Muscle layer of colon (tissue), 2 donors: ENCODE data around the gene CRKL.
A peak's percentile ranks its signal among the peaks of the same experiment; 100 is the strongest.
"Not testable (repeated sequence)": the region's sequence is repeated elsewhere in the genome, so short reads cannot be mapped to it uniquely, and the experiment has no call there.

Experiments
- H3K27ac ChIP-seq: one replicate; pipeline ENCODE4 v1.7.0; 2013; ENCODE audit warnings: low read depth, mild to moderate bottlenecking, low read length, moderate library complexity
- H3K27me3 ChIP-seq, 2 donors: one replicate each; pipeline ENCODE4 v1.7.0; 2013; ENCODE audit warnings: low read length in 2 of 2, mild to moderate bottlenecking in 2 of 2; ENCODE audit not compliant: insufficient read depth in 2 of 2, control insufficient read depth in 1 of 2
- H3K36me3 ChIP-seq: one replicate; pipeline ENCODE4 v1.7.0; 2013; ENCODE audit warnings: mild to moderate bottlenecking, low read length; ENCODE audit not compliant: insufficient read depth
- H3K4me1 ChIP-seq: one replicate; pipeline ENCODE4 v1.7.0; 2013; ENCODE audit warnings: mild to moderate bottlenecking, low read length; ENCODE audit not compliant: insufficient read depth
- H3K4me3 ChIP-seq, 2 donors: one replicate each; pipeline ENCODE4 v1.7.0; 2013; ENCODE audit warnings: low read length in 2 of 2, low read depth in 1 of 2, mild to moderate bottlenecking in 1 of 2, moderate library complexity in 1 of 2
- H3K9ac ChIP-seq: one replicate; pipeline ENCODE4 v1.7.0; 2013; ENCODE audit warnings: low read length
- H3K9me3 ChIP-seq: one replicate; pipeline ENCODE4 v1.7.0; 2013; ENCODE audit warnings: mild to moderate bottlenecking, low read length
- donor health status: abdominal sarcoma.
- donor health status: Adenocarcinoma of cecum.

CRKL gene

GRCh38 chr22:20885017-20885556, 32.1 kb upstream of the CRKL start:
- Histone ChIP-seq H3K4me1 (peaks cover 6% of the 10 kb centered on the region), H3K4me3 (no peak overlapping the region), H3K27me3 (no peaks in the 10 kb centered on the region), H3K36me3 (peaks cover 42% of the 10 kb centered on the region), H3K9ac (no peak overlapping the region), H3K27ac (no peak overlapping the region), H3K9me3 (no peaks in the 10 kb centered on the region)

GRCh38 chr22:20885557-20886323, 31.5 kb upstream of the CRKL start:
- H3K9ac ChIP-seq = no peak overlapping the region
- H3K4me1 ChIP-seq = peaks cover 6% of the 10 kb centered on the region
- H3K27ac ChIP-seq = peak overlapping the region; percentile 32
- H3K27me3 ChIP-seq = no peaks in the 10 kb centered on the region
- peaks cover 42% of the 10 kb centered on the region for H3K36me3 ChIP-seq
- H3K4me3 ChIP-seq = no peak overlapping the region
- no peaks in the 10 kb centered on the region for H3K9me3 ChIP-seq

DNA sequence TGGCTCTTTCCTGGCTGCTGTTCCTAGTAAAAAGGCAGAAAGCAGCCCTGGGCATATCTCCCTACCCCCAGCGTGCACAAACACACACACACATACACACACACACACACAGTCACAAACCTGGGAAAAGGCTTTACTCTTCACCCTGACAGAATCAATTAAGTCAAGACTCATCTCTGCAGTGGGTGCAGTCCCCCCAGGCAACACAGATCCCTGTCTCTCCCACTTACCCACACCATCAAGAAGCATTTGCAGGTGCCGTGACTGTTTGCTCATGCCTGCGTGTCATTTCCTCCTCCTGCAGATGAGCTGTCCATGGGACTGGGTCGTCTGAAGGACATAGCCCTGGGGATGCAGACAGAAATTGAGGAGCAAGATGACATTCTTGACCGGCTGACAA, 29.8 kb upstream of the CRKL start:
- no peaks in the 10 kb centered on the region for H3K9me3 ChIP-seq
- peaks cover 6% of the 10 kb centered on the region for H3K4me1 ChIP-seq
- H3K9ac ChIP-seq = no peak overlapping the region
- H3K4me3 ChIP-seq = no peak overlapping the region
- H3K27me3 ChIP-seq = no peaks in the 10 kb centered on the region
- no peak overlapping the region for H3K27ac ChIP-seq
- H3K36me3 ChIP-seq = peaks cover 34% of the 10 kb centered on the region

GRCh38 chr22:20889025-20889704, 28.0 kb upstream of the CRKL start:
- H3K27ac ChIP-seq = no peak overlapping the region
- H3K36me3 ChIP-seq = peaks cover 18% of the 10 kb centered on the region

DNA sequence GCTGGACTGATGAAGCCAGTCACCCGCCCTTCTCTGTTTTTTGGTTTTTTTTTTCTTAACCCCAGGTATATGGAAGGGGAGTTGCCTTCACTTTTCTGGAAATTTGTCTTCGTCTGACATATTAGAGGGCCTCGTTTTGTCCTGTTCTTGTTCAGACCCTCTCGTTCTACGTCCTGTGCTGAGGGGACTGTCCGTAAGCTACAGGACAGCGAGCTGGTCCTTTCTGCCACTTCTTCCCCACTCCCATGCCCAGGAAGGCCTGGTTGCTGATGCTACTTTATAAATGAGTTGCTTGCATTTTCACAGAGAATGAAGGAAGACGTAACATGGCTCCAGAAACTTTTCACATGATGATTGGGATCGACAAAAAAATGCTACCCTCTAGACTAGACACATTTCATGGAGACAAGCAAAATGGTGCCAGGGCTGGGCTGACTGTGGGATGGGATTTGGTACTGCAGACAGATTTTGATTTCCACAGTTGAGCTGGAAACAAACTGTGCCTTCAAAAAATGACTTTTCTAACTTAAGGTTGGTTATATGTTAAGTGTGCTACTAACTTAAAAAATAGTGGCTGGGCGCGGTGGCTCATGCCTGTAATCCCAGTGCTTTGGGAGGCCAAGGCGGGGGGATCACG, 27.2 kb upstream of the CRKL start:
- Histone ChIP-seq H3K27me3 (no peaks in the 10 kb centered on the region), H3K9me3 (no peaks in the 10 kb centered on the region), H3K4me1 (peaks cover 6% of the 10 kb centered on the region), H3K4me3 (no peak overlapping the region), H3K36me3 (peaks cover 14% of the 10 kb centered on the region), H3K27ac (no peak overlapping the region), H3K9ac (no peak overlapping the region)

More at GRCh38 chr22:20889025-20889704, 28.0 kb upstream of the CRKL start:
- Histone ChIP-seq H3K4me1 (peaks cover 6% of the 10 kb centered on the region), H3K9me3 (no peaks in the 10 kb centered on the region), H3K27me3 (no peaks in the 10 kb centered on the region), H3K4me3 (no peak overlapping the region), H3K9ac (no peak overlapping the region)

DNA sequence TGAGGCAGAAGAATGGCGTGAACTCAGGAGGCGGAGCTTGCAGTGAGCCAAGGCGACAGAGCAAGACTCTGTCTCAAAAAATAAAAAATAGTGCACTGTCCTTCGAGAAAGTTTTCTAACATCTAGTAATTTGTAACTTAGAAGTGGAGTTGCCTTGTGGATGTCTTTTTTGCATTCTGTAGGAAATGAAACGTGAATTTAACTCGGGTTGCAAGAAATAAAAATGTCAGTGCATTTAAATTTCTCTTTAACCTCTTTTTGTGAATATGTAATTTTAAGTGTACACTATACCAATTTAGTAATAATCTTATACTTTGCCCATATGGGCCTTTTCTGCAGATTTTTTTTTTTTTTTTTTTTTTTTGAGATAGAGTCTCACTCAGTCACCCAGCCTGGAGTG, 26.2 kb upstream of the CRKL start:
- Histone ChIP-seq H3K4me3 (no peak overlapping the region), H3K36me3 (peaks cover 14% of the 10 kb centered on the region), H3K27me3 (no peaks in the 10 kb centered on the region), H3K9ac (no peak overlapping the region), H3K27ac (no peak overlapping the region), H3K9me3 (no peaks in the 10 kb centered on the region), H3K4me1 (no peaks in the 10 kb centered on the region)

GRCh38 chr22:20897737-20898136, 19.5 kb upstream of the CRKL start:
- H3K27ac ChIP-seq, H3K9me3 ChIP-seq, H3K9ac ChIP-seq, H3K36me3 ChIP-seq, H3K4me3 ChIP-seq, H3K4me1 ChIP-seq, H3K27me3 ChIP-seq: not testable (repeated sequence)

GRCh38 chr22:20899827-20900423, 17.3 kb upstream of the CRKL start:
- H3K27me3 ChIP-seq = no peaks in the 10 kb centered on the region
- no peak overlapping the region for H3K9ac ChIP-seq
- H3K4me3 ChIP-seq = no peak overlapping the region
- H3K9me3 ChIP-seq = no peaks in the 10 kb centered on the region
- H3K4me1 ChIP-seq = no peaks in the 10 kb centered on the region
- H3K27ac ChIP-seq = no peak overlapping the region
- no peaks in the 10 kb centered on the region for H3K36me3 ChIP-seq

- H3K4me3 ChIP-seq, H3K4me1 ChIP-seq, H3K27me3 ChIP-seq, H3K9ac ChIP-seq, H3K27ac ChIP-seq, H3K9me3 ChIP-seq, H3K36me3 ChIP-seq: not testable (repeated sequence)
Measured at GRCh38 chr22:20901093-20902033, 15.8 kb upstream of the CRKL start.

DNA sequence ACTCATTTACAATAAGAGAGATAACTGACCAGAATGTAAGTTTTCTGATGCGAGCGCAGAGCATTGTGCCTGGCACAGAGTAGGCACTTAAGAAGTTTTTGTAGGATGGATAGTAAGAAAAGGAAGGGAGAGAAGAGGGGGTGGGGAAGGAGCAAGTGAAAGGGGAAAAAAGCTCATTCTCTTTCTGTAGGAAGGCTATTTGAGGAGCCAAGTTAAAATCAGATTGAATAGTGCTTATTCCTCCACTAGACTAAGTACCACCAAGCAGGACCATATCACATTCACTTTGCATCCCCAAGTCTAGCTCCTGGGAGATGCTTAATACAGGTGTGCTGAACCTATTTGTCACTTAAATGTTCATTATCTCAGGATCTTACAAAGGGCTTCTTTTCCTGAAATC, 14.1 kb upstream of the CRKL start:
- H3K27ac ChIP-seq = no peak overlapping the region
- no peaks in the 10 kb centered on the region for H3K9me3 ChIP-seq
- H3K4me1 ChIP-seq = no peaks in the 10 kb centered on the region
- no peak overlapping the region for H3K4me3 ChIP-seq
- H3K36me3 ChIP-seq = no peaks in the 10 kb centered on the region
- H3K9ac ChIP-seq = no peak overlapping the region
- no peaks in the 10 kb centered on the region for H3K27me3 ChIP-seq
